HG02642 (cell line): ENCODE measurements around the gene SH3PXD2A.
"Not testable (repeated sequence)": the region's sequence is repeated elsewhere in the genome, so short reads cannot be mapped to it uniquely, and the experiment has no call there.

Experiments
- ATAC-seq: cut with Tn5 transposase; IDR thresholded peaks from one replicate; pipeline ENCODE4 v1.9.1; 2021; ENCODE audit warnings: mild to moderate bottlenecking; ENCODE audit not compliant: unreplicated experiment, poor library complexity

The SH3PXD2A gene

DNA sequence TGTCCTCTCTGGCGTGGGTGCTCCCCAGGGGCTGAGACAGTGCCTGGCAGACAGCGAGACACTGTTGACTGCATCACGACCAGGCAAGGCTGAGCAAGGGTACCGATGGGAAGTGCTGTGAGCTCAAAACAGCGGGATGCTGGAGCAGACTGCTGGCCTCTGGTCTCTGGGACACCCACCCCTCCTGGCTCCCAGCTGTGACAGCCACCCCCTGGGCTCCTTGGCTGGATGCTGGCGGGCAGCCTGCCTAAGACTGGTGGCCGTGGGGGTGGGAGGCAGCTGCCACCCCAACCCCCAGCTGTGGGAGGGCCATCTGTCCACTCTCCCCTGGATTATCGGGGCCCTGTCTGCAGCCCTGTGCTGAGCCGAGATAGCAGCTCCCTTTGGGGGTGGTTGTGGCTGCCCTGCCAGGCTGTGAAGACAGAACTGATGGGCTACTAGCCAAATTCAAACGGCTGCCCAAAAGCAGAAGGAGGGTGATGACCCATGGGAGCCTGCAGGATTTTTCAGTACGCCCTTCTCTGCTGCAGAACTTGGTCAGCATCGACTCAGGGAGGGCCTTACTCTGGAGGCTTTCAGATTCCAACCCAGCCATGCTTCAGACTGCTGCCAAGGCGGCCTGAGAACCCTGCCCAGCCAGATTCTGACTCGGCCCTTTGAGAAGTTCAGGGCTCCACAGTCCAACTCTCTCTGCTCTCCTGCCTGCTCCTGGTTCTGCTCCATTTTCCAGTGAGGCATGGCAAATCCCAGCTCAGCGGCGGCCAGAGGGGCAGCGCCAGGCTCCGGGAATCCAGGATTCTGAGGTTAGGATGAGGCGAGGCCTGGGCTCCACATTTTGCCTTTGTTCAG is 236.6 kb downstream of the SH3PXD2A start:
- ATAC-seq = no peak

DNA sequence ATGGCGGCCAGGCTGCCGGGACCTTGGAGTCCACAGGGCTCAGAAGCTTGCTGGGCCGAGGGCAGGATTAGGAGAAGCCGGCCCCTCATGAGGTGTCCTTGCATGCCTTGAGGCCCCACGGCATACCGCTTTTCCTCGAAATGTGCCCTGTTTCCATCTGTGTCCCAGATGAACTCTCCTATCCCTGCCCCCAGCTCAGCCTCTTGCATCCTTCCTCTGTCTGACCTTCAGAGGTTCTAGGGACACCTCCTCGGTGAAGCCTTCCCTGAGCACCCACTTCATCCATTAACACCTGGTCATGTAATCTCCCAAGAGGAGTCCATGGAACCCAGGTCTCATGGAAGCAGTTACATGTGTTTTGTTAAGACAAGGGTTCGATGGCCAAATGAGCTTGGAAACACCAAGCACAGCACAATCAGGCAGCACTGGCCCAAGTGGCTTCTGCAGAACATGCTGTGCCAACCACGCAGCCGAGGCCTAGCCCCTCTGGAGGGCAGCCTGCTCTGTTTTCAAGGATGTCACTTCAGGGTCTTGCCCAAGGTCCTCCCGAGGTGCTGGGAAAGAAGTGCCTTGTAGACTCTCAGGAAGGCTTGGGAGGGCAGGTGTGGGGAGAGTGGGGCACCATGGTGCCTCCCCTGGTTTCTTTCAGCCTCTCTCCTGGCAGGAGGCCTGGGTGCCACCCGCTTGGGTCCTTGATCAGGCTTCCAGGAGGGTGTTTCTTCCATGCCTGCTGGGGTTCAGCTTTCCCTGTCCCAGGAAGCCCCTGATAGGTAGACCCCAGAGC is 237.6 kb downstream of the SH3PXD2A start:
- no peak for ATAC-seq

DNA sequence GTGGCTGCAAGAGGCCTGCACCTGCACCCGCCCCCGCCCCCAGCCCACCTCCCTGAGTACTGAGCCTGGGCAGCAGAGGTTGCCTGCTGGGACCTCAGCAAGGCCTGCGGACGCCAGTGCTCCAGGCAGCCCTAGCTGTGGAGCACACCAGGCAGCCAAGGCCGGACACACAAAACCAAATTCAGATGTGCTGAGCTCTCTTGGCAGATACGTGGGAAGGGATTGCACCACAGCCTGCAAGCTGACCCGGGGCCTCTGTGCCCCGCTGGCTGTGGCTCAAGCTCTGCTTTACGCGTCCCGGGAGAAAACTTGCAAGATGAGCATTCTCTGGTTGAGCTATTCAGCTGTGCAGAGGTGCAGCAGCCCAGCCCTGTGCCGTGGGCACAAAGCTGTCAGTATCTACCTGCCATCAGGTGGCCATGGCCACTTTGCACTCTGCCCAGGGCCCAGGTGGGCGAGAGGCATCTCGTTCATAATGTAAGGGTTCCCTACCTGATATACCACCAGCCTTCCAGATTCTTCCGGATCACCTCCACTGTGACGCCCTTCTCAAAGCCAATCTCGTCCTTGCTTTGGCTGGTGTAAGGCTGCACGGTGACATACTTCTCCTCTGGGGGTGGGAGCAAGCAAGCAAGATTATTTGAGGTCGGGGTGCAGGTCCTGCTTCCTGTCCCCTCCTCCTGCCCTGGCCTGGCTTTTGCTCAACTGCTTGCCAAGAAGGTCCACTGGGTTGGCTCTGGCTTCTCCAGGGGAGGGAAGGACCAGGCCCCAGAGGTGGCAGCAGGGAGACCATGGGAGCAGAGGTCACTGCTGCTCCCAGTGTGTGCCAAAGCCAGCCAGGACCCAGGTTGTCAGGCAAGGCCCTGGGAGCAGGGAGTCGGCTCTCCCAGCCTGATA is 238.4 kb downstream of the SH3PXD2A start:
- no peak for ATAC-seq

DNA sequence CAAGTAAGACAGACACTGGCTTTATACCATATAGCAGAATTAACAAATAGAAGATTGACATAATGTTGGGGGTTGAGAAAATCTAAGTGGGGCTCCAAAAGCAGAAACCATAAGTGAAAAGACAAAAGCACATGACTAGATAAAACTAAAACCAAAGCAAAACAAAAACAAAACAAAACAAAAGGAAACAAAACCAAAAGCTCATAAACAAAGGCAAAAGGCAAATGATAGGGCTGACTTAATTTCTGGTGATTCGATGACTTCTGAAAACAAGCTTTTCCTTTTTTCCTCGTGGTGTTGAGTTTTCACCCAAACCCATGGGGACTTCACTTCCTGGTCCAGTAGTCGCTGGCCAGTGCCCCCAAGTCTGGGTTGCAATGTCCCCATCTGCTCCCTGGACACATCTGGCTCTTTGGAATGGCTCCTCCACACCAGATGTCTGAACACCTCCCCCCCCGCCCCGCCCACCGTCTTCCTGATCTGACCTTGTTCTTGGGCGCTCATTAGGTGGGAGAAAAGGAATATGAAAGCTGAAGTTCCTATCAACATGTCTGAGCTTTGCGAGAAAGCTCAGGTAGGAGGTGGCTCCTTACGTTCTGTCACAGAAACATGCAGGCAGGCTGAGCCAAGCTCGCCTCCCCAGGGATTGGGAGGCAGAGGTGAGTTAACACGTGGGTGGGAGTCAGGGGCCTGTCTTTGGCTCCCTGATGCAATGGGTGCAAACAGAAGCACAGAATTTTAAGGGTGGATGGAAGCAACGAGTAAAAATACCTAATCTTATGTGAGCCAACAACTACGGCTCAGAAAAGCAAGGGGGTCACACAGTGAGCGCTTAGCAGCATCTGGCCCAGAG is 240.8 kb downstream of the SH3PXD2A start:
- ATAC-seq = no peak

DNA sequence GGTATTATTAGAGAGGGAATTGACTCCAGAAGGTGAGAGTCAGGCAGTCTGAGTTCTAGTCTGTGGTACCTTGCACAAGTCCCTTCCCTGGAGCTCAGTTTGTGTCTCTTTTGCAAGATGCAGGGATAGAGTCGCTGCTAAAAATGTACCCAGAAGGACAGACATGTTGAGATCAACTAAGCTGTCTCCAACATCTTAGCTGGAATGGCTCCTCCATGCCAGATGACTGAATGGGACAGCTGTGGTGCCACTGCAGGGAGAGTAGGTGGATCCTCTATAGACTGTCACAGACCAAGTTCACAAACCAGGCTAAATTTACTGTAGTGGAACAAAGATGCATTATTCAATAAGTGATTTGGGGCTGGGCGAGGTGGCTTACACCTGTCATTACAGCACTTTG is 241.8 kb downstream of the SH3PXD2A start:
- ATAC-seq = no peak

DNA sequence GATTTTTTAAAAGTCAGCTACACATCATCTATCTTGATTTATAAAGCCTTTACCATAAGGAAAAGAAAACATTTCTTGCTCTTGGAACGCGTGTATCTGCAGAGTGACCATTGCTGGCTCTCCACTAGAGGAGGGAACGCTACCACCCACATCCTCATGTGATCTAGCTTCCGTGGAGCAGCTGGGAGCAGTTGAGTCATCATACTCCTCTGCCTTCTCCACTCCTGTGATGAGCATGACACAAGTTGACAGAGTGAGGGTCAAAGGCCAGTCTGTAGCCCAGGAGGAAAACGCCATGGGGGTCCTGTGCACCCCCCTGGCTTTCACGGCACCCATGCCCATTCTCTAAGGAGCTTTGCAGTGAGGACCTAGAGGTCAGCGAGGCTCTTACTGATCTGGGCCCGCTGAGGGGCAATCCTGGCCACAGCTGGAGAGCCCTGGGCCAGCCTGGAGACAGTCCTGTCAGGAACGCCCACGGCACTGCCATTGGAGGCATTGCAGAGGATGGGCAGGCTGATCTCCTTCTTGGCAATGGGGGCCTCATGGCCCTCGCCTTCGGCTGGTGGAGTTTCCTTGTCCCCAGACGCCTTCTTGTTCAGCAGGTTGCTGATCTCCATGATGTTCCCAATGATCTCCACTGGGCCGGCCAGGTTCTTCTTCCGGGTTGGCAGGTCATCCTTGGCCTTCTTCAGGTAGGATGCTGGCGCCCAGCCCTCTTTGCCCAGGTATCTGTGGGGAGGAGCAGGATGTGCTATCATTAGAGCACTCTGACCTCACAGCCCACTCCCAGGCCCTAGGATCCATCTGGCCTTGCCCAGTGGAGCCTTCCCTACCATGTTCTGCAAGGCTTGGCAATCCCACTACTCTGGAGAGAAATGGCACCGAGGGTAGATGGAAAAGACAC is 242.7 kb downstream of the SH3PXD2A start:
- no peak for ATAC-seq

DNA sequence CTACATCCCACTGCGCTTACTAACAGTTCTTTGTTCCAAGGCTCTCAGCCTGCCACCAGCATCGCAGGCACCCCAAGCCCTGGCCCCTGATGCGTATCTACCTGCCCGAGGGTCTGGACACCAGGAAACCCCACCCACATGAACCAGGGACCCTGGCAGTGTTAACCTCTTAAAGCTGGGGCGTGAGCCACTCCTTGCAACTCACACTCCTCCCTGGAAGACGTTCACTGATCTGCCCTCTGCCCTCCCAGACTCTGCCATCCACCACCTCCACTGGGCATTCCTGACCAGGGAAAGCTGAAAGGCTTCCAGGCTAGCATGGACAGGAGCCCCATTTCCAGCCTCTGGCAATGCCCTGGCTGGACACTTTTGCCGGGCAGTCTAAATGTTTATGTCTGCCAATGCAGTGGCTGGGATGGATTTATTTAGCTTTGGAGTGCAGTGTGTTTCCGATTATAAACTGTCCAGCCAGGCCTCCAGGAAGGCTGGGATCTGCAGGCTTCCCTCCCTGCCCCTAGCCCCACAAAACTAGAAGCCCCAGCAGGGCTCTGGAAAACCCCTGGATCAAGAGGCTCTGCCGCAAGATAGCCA is 244.4 kb downstream of the SH3PXD2A start:
- ATAC-seq = no peak

DNA sequence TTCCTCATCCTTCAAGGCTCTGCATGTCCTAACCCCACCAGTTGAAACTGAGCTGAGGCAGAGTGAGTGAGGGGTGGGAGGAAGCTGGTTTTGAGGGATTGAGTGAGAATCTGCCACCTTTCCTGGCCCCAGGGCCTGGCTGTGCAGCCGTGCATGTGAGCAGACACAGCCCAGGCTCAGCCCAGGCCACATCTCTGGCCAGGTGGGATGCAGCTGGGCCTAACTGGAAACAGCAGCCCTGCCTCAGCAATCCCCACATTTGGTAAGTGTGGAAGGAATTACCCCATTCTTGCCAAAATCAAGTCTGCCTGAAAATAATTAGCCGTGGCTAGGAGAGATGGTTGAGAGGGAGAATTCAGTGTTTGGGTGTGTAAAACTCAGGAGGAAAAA is 245.3 kb downstream of the SH3PXD2A start:
- no peak for ATAC-seq

DNA sequence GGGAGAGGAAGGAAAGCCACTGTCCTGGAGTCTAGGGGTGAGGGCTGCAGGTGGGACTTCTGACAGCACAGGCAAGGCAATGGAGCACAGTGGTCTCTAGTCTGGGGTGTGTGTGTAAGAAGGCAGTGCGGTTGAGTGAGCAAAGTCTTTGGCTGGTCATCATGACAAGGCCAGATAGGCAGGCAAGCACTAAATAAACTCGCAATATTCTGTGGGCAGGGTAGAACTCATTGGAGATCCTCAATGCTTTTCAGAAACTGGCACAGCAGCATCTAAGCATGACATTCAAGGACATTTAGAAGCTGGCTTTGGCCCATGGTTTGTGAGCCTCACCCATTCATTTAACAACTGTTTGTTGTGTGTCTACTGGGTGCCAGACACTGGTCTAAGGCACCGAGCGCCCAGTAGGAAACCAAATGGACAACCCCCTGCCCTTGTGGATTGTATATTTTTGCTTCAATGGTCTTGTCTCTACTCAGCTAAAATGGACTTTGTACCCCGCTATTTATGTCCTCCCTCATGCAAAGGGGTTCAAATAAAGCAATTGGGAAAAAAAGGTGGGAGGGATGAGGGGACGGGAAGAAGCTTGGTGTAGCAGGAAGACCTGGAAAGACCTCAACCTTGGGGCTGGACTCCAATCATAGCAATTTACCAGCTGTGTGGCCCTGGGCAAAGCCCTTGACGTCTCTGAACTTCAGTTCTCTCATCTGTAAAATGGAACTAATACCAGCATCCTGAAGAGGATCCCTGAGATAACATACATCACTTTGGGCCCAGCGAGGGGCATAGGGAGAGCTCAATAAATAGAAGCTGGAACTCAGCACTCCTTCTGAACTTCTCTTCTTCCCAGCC is 245.9 kb downstream of the SH3PXD2A start:
- ATAC-seq = no peak

DNA sequence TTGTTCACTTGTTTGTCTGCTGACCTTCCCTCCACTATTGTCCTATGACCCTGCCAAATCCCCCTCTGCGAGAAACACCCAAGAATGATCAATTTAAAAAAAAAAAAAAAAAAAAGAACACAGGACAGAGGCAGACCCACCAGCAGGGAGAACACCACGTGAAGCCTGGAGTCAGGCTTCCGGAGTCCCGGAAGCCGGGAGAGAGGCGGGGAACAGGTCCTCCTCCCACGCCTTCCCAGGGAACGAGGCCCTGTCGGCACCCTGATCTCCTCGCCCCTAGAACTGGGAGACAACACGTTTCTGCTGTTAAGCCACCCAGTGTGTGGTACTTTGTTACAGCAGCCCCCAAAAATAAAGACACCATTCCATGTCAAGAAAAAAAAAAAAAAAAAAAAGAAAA is 247.3 kb downstream of the SH3PXD2A start:
- not testable (repeated sequence) for ATAC-seq

DNA sequence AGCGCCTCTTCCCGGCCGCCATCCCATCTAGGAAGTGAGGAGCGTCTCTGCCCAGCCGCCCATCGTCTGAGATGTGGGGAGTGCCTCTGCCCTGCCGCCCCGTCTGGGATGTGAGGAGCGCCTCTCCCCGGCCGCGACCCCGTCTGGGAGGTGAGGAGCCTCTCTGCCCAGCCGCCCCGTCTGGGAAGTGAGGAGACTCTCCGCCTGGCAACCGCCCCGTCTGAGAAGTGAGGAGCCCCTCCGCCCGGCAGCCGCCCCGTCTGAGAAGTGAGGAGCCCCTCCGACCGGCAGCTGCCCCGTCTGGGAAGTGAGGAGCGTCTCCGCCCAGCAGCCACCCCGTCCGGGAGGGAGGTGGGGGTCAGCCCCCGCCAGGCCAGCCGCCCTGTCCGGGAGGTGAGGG is 248.3 kb downstream of the SH3PXD2A start:
- ATAC-seq = not testable (repeated sequence)

DNA sequence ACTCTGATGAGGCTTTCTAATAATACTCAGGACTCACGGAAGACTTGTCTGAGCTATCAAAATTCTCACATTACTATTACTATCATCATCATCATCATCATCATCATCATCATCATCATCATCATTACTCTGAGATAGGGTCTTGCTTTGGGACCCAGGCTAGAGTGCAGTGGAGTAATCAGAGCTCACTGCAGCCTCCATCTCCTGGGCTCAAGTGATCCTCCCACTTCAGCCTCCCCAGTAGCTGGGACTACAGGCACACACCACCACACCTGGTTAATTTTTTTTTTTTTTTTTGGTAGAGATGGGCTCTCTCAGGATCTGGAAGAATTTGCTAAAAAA is 249.3 kb downstream of the SH3PXD2A start:
- not testable (repeated sequence) for ATAC-seq

DNA sequence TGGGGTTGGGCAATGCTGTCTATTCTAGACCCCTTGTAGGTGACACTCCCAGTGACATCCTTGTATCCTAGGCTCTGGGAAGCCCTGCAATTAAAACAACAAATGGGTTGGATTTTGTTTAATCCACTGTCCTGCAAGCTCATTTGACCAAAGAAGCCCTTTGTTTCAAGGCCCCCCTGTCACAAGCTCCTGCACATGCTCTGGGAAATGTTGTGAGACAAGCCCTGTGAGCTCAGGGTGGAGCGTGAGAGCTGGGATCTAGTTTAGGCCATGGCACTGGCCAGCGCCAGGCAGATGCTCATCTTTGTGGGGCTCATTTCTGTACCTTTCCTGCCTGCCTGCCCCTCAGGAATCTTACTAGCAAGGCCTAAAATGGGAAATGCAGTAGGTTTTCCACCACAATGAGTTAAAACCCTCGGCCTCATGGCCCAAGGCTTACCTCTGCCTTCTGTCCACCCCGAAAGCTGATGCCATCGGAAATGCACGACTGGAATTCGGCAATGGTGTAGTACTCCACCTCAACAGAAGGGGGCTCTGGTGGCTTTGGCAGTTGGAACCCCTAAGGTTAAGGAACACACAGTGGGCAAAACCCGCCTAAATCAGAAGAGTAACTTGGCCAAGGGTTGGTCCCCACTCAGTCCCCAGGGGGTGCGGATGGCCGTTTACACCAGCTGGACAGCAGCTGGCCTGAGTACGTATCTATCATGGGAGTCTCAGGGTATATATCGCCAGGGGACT is 249.8 kb downstream of the SH3PXD2A start:
- ATAC-seq = no peak

DNA sequence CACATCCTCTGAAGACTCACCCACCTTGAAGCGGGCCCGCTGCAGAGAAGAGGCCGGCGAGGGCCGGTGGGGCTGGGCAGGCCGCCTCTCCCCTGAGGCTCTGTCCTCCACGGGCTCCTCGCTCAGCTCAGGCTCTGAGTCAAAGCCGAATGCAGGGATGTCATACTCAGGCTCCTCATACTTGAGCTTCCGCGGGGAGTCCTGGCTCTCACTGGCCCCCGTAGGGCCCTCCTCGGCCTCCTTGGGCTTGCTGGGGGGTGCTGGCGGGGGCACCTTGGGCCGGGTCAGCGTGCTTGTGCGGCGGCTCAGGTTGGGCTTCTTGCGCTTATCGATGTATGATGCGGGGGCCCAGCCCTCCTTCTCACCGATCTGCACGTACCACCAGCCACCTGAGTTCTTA is 252.0 kb downstream of the SH3PXD2A start:
- ATAC-seq = no peak

DNA sequence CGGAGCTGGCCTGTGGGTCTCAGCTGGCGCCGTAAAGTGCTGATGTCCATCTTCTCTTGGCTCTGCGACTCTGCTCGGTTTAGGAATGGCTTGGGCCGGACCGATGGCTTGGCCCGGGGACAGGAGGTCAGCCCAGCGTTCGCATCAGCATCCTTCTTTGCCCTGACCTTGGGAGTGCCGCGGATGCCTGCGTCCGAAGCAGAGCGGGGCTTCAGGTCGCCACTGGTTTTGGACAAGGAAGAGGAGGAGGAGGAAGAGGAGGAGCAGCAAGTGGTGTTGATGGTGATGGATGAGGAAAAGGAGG is 252.6 kb downstream of the SH3PXD2A start:
- ATAC-seq = no peak

DNA sequence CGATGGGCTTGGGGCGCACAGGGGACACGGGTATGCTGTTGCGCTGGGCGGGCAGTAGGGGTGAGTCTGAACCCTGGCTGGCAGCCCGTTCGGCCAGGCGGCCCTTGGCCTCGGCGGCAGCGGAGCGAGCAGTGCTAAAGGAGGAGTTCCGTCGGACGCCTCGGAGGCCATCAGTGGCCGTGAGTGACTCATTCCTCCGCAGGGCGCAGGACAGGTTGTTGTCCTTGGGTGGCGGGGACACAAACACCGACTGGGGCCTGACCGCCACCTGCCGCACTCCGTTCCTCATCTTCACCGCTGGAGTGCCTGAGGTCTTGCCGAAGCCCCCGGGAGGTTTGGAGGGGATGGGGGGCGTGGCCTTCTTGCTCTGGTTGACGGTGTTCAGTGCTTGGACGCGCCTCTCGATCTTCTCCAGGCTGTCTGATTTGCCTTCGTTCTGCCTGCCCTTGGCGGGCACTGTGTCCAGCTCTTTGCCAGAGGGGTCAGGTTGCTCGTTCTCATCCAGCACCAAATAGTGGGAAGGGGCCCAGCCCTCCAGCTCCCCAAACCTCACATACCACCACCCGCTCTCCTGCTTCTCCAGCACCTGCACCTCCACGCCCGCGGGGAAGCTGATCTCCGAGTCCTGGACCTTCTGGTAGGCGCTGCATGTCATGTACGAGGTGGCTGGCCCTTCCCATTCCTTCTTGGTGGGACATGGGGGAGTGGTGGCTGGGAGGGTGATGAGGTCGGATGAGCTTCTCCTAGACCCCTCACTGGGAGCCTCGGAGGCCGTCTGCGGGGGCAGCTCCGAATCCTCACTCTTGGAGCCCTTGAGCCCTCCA is 253.1 kb downstream of the SH3PXD2A start:
- no peak for ATAC-seq
